Neural crest cell (in vitro differentiated cells): Measurements from ENCODE around the gene ATXN8OS. TPM values are rescaled to one million over a fixed set of nuclear protein-coding genes. Genes with fewer than 3 reads are reported as not detected.

Experiments used
- DNase-seq: peaks from one replicate; pipeline ENCODE4 v3.0.0; 2021; ENCODE audit warnings: low read depth, mixed read lengths, low spot score
- H3K27ac Mint-ChIP-seq: one replicate; pipeline ENCODE4 v1.8.0; 2021; ENCODE audit warnings: mild to moderate bottlenecking, mixed read lengths; ENCODE audit not compliant: unreplicated experiment
- H3K27me3 Mint-ChIP-seq: 2 replicates; pipeline ENCODE4 v1.8.0; 2021; ENCODE audit warnings: low read depth, mild to moderate bottlenecking, mixed read lengths
- H3K36me3 Mint-ChIP-seq: 2 replicates; pipeline ENCODE4 v1.8.0; 2021; ENCODE audit warnings: low read depth, mild to moderate bottlenecking, mixed read lengths
- H3K4me1 Mint-ChIP-seq: 2 replicates; pipeline ENCODE4 v1.8.0; 2021; ENCODE audit warnings: mixed read lengths
- H3K4me3 Mint-ChIP-seq: one replicate; pipeline ENCODE4 v1.8.0; 2021; ENCODE audit warnings: mild to moderate bottlenecking, mixed read lengths
- H3K9me3 Mint-ChIP-seq: 2 replicates; pipeline ENCODE4 v1.8.0; 2021; ENCODE audit warnings: mixed read lengths
- total RNA-seq: library from RNA; stranded (reverse); gene quantifications from 2 replicates; pipeline ENCODE4 v1.2.1, GENCODE V29; 2021
- TF ChIP-seq, protein P1 (sequence below): fragments of 200-600 bp; sonication (generic); conservative IDR thresholded peaks from 2 replicates; pipeline ENCODE4 v1.5.0; 2021; ENCODE audit warnings: antibody characterized with exemption, mild to moderate bottlenecking

Gene ATXN8OS
- total RNA-seq, 1 donor from 2014 or later, result not detected

DNA sequence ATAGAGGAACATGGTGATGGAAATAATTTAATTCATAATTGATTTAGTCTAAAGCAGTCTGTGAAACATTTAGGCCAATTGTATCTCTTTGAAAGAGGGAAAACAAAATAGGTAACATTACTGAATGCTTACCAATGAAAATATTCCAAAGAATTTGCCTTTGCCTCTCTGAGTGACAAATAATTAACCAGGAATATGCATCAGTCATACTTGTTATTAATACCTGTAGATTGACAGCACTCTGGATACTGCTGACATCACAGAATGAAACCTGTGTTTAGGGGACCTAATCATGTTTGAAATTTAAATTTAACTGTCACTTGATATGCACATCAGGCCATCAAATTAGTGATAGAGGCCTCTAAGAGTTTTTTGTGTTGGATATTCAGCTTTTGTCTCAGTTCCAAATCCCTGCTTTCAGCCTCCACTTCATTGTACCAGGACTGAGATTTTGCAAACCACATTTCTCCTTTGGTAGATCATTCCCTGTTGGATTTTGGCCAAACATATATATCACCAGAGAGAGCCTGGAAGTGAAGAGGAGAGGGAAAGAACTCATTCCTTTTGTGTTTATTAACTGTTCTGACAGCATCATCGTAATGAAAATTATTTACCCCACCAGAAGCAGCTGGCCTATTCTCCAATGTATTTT is 65.4 kb downstream of the ATXN8OS start:
- TF ChIP-seq, protein P1, sequence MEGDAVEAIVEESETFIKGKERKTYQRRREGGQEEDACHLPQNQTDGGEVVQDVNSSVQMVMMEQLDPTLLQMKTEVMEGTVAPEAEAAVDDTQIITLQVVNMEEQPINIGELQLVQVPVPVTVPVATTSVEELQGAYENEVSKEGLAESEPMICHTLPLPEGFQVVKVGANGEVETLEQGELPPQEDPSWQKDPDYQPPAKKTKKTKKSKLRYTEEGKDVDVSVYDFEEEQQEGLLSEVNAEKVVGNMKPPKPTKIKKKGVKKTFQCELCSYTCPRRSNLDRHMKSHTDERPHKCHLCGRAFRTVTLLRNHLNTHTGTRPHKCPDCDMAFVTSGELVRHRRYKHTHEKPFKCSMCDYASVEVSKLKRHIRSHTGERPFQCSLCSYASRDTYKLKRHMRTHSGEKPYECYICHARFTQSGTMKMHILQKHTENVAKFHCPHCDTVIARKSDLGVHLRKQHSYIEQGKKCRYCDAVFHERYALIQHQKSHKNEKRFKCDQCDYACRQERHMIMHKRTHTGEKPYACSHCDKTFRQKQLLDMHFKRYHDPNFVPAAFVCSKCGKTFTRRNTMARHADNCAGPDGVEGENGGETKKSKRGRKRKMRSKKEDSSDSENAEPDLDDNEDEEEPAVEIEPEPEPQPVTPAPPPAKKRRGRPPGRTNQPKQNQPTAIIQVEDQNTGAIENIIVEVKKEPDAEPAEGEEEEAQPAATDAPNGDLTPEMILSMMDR, result no peak
- DNase-seq, result no peak
- H3K4me1 Mint-ChIP-seq, result no peaks in the 10 kb centered on the region
- no peaks in the 10 kb centered on the region for H3K27me3 Mint-ChIP-seq
- no peak overlapping the region for H3K27ac Mint-ChIP-seq
- H3K4me3 Mint-ChIP-seq, result no peak overlapping the region
- peaks cover 7% of the 10 kb centered on the region for H3K9me3 Mint-ChIP-seq
- H3K36me3 Mint-ChIP-seq, result no peaks in the 10 kb centered on the region

DNA sequence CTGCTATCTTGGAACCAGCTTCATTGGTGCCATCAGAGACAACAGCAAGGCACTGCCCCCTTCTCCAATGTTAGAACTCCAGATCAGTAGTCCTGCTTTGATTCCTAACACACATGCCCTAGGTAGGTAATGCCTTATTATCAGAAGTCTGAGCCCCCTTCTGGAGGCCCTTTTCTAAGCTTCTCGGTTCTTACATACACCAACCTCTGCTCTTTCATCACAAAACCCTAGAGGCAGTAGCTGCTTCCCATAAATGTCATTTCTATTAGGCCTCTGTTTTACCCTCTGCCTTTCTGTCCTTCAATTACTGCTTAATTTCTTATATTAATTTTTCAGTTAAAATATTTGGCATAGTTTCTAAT is 66.0 kb downstream of the ATXN8OS start:
- peaks cover 3% of the 10 kb centered on the region for H3K9me3 Mint-ChIP-seq

DNA sequence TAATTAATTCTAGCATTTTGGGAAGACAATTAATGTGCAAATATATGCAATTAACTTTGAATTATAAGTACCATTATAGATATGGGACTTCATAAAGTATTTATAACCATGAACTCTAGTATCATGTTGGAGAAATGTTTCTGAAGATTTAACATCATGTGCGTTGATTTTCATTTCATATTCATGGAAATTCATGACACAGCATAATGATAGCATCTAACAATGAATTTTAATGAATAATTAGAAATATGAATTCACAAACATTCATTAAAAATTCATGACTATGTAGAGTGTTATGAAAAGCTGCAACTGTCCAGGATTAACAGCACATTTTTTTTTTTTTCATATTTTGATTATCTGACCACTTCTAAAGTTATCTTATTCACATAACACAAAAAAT is 70.7 kb downstream of the ATXN8OS start:
- TF ChIP-seq, protein P1, result no peak
- no peak overlapping the region for H3K4me3 Mint-ChIP-seq
- H3K9me3 Mint-ChIP-seq, result peaks cover 3% of the 10 kb centered on the region
- H3K4me1 Mint-ChIP-seq, result no peaks in the 10 kb centered on the region
- no peaks in the 10 kb centered on the region for H3K36me3 Mint-ChIP-seq
- no peak overlapping the region for H3K27ac Mint-ChIP-seq
- no peak for DNase-seq
- H3K27me3 Mint-ChIP-seq, result no peaks in the 10 kb centered on the region

More for the DNA sequence above, 66.0 kb downstream of the ATXN8OS start:
- H3K27ac Mint-ChIP-seq, result no peak overlapping the region
- H3K27me3 Mint-ChIP-seq, result no peaks in the 10 kb centered on the region
- no peaks in the 10 kb centered on the region for H3K36me3 Mint-ChIP-seq
- no peaks in the 10 kb centered on the region for H3K4me1 Mint-ChIP-seq
- no peak for DNase-seq
- TF ChIP-seq, protein P1, result no peak
- no peak overlapping the region for H3K4me3 Mint-ChIP-seq

Other genes starting within 250 kb of the ATXN8OS start
- gene KLHL1, start 626 bp downstream of the ATXN8OS start, total RNA-seq, result 0.23 TPM in 1 of 2 replicates, not detected in the other